Memory B cell (primary cell): ENCODE results near the gene GJA1.
"Not testable (repeated sequence)": the region's sequence is repeated elsewhere in the genome, so short reads cannot be mapped to it uniquely, and the experiment has no call there.

Experiments used
- ATAC-seq: fragments of 150-1000 bp; cut with Tn5 transposase; 2 replicates; pipeline ENCODE4 v1.10.0; 2021; ENCODE audit warnings: low read depth, mild to moderate bottlenecking, moderate library complexity
- DNase-seq, 2 donors: peaks; one replicate each; pipeline ENCODE4 v3.0.0; 2022; ENCODE audit warnings: low spot score in 2 of 2
- H3K27ac Mint-ChIP-seq: one replicate; pipeline ENCODE4 v1.8.0; 2022; ENCODE audit warnings: mild to moderate bottlenecking, moderate library complexity, mixed read lengths
- H3K27me3 Mint-ChIP-seq: one replicate; pipeline ENCODE4 v1.8.0; 2022; ENCODE audit warnings: mixed read lengths
- H3K36me3 Mint-ChIP-seq: one replicate; pipeline ENCODE4 v1.8.0; 2022; ENCODE audit warnings: mild to moderate bottlenecking, mixed read lengths
- H3K4me1 Mint-ChIP-seq: one replicate; pipeline ENCODE4 v1.8.0; 2022; ENCODE audit warnings: mixed read lengths
- H3K4me3 Mint-ChIP-seq: one replicate; pipeline ENCODE4 v1.8.0; 2022; ENCODE audit warnings: mild to moderate bottlenecking, moderate library complexity, mixed read lengths
- H3K9me3 Mint-ChIP-seq: one replicate; pipeline ENCODE4 v1.8.0; 2022; ENCODE audit warnings: mixed read lengths

The GJA1 gene

DNA sequence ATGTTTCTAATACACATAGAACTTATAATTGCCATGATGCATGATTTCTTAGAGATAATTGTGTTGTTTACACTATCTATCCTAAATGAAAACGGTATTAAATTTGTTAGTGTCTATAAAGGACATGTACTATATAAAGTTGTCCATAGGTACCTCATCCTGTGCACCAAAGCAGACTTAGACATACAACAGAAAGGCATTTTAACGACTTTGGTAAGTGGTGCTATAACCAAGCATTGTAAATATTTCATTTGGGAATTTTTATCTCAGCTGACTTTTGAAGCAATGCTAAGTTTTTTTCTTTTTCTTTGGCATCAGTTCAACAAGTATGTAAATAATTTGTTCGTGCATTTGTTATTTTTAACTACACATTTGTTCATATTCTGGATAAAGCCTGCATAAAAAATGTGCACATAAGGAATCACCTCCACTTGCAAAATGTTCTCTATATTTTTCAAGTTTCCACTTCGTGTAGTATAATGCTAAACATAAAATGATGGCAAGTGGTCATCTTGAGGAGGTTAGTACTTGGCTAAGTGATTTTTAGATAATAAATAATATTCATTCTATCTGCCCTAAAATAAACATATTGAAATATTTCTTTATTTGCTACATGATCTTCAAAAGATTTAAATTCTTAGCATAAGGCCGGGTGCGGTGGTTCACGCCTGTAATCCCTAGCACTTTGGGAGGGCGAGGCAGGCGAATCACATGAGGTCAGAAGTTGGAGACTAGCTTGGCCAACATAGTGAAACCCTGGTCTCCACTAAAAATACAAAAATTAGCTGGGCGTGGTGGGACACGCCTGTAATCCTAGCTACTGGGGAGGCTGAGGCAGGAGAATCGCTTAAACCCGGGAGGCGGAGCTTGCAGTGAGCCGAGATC, 6.3 kb upstream of the GJA1 start:
- H3K36me3 Mint-ChIP-seq, result no peaks in the 10 kb centered on the region
- no peaks in the 10 kb centered on the region for H3K4me1 Mint-ChIP-seq
- H3K27ac Mint-ChIP-seq, result no peak overlapping the region
- H3K27me3 Mint-ChIP-seq, result peaks cover 2% of the 10 kb centered on the region
- ATAC-seq, result no peak
- H3K4me3 Mint-ChIP-seq, result no peak overlapping the region
- H3K9me3 Mint-ChIP-seq, result no peaks in the 10 kb centered on the region
- no peak for DNase-seq

GRCh38 chr6:121430514-121431460, 4.7 kb upstream of the GJA1 start:
- H3K4me3 Mint-ChIP-seq, result no peak overlapping the region
- no peak for ATAC-seq
- H3K27me3 Mint-ChIP-seq, result peaks cover 9% of the 10 kb centered on the region
- H3K27ac Mint-ChIP-seq, result no peak overlapping the region
- H3K36me3 Mint-ChIP-seq, result no peaks in the 10 kb centered on the region
- H3K4me1 Mint-ChIP-seq, result peaks cover 3% of the 10 kb centered on the region
- DNase-seq, result no peak
- no peaks in the 10 kb centered on the region for H3K9me3 Mint-ChIP-seq

DNA sequence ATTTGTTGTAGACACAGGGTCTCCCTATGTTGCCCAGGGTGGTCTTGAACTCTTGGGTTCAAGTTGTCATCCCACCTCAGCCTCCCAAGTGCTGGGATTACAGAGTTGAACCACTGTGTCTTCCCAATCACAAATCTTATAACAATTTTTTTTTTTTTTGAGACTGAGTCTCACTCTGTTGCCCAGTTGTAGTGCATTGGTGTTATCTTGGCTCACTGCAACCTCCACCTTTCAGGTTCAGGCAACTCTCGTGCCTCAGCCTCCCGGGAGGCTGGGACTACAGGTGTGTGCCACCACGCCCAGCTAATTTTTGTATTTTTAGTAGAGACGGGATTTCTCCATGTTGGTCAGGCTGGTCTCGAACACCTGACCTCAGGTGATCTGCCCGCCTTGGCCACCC, 3.7 kb upstream of the GJA1 start:
- H3K4me3 Mint-ChIP-seq, DNase-seq, H3K4me1 Mint-ChIP-seq, ATAC-seq, H3K9me3 Mint-ChIP-seq, H3K36me3 Mint-ChIP-seq, H3K27ac Mint-ChIP-seq: not testable (repeated sequence)
- H3K27me3 Mint-ChIP-seq, result peaks cover 10% of the 10 kb centered on the region

- H3K27ac Mint-ChIP-seq, result no peak overlapping the region
- H3K36me3 Mint-ChIP-seq, result no peaks in the 10 kb centered on the region
These were observed 1.2 kb upstream of the GJA1 start for GRCh38 chr6:121434037-121434770.

DNA sequence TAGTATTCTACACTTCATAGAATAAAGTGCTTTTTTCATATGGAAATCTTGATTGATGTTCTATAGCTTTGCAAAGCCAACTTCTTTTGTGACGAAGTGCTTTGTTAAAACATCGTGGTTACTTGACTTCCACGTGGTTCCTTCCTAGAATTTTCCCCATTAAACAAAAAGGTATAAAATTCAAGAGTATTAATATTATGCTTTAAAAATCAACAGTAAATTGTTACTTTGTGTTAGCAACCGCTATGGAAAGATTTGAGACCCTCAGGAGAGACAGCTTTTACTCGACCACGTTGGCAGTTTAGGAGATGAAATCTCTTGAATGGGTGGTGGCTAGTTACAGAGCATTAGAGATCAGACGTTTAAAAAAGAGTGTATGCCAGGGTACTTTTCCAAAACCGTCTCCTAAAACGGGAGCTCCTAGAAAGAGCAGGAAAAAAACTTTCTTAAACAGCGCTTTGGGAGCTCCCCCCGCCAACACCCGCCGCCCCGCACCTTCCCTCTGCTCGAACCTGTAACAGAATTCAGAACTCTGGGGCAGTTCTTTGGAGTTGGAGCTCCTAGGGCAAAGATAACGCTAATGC, 920 bp downstream of the GJA1 start:
- Mint-ChIP-seq H3K27ac (no peak overlapping the region), H3K9me3 (no peaks in the 10 kb centered on the region), H3K4me3 (peak overlapping the region; percentile 76), H3K36me3 (no peaks in the 10 kb centered on the region), H3K27me3 (peaks cover 25% of the 10 kb centered on the region), H3K4me1 (peaks cover 13% of the 10 kb centered on the region)
- ATAC-seq (no peak), DNase-seq (no peak)

More at GRCh38 chr6:121434037-121434770, 1.2 kb upstream of the GJA1 start:
- peaks cover 18% of the 10 kb centered on the region for H3K27me3 Mint-ChIP-seq
- H3K9me3 Mint-ChIP-seq, result no peaks in the 10 kb centered on the region
- DNase-seq (no peak), ATAC-seq (no peak)
- H3K4me1 Mint-ChIP-seq, result peaks cover 13% of the 10 kb centered on the region
- no peak overlapping the region for H3K4me3 Mint-ChIP-seq

DNA sequence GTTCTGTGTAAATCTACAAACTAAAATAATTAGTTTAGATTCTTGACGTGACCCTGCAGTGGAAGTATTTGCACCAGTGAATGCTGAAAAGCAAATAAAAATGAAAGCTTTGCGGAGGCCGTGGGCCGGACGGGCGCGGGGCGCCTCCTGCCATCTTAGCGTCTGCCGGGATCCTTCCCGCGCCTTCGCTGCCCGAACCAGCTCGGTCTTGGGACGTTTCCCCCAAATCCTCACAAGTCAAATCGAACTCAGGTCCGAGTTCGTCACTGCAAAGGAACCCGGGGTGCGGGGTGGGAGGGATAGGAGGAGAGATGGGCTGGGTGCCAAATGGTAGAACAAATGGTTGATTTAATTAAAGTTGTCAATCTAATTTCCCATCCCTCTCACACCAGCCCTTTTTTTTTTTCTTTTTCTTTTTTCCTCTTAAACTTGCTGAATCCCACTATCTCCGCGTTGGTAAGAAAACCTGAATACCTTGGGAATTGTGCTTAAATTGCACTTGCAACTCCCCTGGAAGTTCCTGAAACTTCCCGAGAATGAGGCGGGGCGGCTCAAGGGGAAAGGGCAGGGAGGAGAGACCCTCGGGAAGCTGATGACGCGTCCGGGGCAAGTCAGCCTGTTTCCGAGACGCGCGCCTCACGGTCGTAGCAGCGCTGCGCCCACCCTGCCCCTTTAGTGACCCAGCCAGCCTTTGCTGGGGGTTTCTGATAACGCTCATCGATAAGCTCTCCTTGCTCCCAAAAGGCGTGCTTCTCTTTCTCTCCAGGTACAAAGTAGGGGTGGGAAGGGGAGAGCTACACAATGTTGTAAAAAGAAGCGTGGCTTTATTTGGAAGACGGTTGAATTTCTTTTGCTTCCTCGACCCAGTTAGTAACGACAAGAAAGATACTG, 1.8 kb downstream of the GJA1 start:
- Mint-ChIP-seq H3K27me3 (peaks cover 28% of the 10 kb centered on the region), H3K9me3 (no peaks in the 10 kb centered on the region), H3K4me3 (peak overlapping the region; percentile 76), H3K27ac (no peak overlapping the region), H3K4me1 (peaks cover 13% of the 10 kb centered on the region), H3K36me3 (no peaks in the 10 kb centered on the region)
- no peak for ATAC-seq
- no peak for DNase-seq

DNA sequence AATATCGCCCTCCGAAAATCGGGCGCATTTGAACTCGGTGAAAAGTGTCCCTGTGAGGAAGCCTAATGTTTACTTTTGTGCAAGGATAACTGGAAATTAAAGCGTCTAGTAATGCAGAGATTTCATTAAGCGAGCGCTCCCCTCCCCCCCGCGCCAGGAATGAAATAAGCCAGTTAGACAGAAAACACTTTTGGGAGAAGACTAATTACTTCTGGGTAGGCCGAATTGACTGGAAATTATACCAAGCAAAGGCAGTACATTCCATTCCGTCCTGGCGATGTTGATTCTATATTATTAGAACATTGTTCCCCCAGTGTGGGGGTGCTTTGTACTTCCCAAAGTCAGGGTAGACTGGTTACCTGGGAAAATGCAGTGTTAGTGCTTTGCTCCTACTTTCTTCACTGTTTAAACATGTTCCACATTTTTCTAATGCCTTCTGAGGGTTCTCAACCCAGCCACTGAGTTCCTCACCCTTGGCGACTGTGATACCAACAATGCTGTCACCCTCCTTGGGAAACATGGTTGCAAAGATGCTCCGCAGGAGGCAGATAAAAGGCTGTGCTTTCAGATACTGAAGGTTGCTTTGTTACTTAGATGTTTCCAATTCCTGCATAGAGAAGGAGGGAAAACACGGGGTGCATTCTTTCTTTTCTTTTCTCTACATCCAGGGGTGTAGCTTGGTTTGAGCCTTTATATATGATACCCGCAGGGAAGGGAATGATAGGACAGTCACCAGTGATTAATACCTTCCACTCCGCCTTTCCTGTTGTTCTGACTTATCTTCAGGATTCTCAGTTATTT, 2.6 kb downstream of the GJA1 start:
- no peaks in the 10 kb centered on the region for H3K36me3 Mint-ChIP-seq
- peaks cover 13% of the 10 kb centered on the region for H3K4me1 Mint-ChIP-seq
- H3K27ac Mint-ChIP-seq, result no peak overlapping the region
- H3K27me3 Mint-ChIP-seq, result peaks cover 26% of the 10 kb centered on the region
- no peaks in the 10 kb centered on the region for H3K9me3 Mint-ChIP-seq
- ATAC-seq, result no peak
- DNase-seq, result no peak
- H3K4me3 Mint-ChIP-seq, result peak overlapping the region; percentile 76

DNA sequence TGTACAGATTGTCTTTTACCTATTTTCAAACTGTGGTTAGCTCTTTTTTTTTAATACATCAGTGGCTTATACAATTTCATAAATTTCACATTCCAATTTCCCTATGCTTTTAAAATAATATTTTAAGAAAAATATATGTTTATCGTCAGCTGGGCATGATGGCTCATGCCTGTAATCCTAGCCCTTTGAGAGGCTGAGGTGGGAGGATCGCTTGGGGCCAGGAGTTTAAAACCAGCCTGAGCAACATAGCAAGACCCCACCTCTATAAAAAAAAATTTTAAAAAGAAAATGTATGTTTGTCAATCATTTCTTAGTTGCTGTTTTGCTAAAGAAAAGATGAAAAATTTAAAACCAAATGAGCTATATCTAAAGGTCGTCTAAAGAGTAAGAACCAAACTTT, 3.4 kb downstream of the GJA1 start:
- Mint-ChIP-seq H3K27me3 (peaks cover 26% of the 10 kb centered on the region), H3K9me3 (no peaks in the 10 kb centered on the region), H3K27ac (no peak overlapping the region), H3K36me3 (no peaks in the 10 kb centered on the region), H3K4me1 (peaks cover 13% of the 10 kb centered on the region), H3K4me3 (no peak overlapping the region)
- DNase-seq, result no peak
- ATAC-seq, result no peak

DNA sequence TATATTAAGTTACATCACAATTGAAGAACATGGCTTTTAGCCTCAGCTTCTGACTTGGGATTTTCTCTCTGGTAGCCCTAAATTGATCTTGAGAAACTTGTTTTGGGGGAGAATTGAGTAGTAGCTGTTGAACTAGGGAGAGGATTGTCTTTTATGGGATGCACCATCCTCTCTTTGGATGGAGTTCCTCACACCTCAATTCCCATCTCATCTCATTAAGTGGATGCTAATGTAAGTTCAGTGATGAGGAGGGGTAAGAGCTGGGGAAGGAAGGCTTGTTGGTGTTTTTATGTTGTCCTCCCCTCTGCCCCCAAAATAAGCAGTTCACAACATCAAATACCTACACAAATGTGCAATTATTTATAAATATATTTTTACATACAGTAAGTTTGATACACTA, 4.0 kb downstream of the GJA1 start:
- Mint-ChIP-seq H3K27me3 (peaks cover 25% of the 10 kb centered on the region), H3K4me1 (peaks cover 13% of the 10 kb centered on the region), H3K27ac (no peak overlapping the region), H3K9me3 (no peaks in the 10 kb centered on the region), H3K4me3 (no peak overlapping the region), H3K36me3 (no peaks in the 10 kb centered on the region)
- DNase-seq (no peak), ATAC-seq (no peak)

- no peaks in the 10 kb centered on the region for H3K36me3 Mint-ChIP-seq
- peaks cover 13% of the 10 kb centered on the region for H3K4me1 Mint-ChIP-seq
- DNase-seq, result no peak
- no peak overlapping the region for H3K4me3 Mint-ChIP-seq
- no peak overlapping the region for H3K27ac Mint-ChIP-seq
- H3K9me3 Mint-ChIP-seq, result no peaks in the 10 kb centered on the region
- peaks cover 24% of the 10 kb centered on the region for H3K27me3 Mint-ChIP-seq
- no peak for ATAC-seq
These were observed 4.5 kb downstream of the GJA1 start for GRCh38 chr6:121439926-121440325.

DNA sequence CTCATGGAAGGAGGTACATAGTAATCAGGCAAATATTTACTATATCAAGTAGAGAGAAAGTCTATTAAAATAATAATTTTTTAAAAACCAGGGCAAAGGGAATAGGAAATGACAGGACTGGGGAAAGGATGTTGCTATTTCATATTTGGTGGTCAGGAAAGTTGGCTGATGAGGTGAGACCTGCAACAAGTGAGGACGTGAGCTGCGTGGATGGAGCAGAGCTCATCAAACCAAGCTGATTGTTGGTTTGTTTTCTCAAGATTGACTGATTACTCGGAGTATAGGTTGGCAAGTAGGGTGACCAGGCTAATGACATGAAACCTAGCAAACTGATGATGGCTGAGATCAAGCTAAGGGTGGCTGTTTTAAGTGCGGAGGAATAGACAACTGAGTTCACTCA, 6.0 kb downstream of the GJA1 start:
- ATAC-seq (no peak), DNase-seq (no peak)
- Mint-ChIP-seq H3K36me3 (no peaks in the 10 kb centered on the region), H3K9me3 (no peaks in the 10 kb centered on the region), H3K4me3 (no peak overlapping the region), H3K27me3 (peaks cover 18% of the 10 kb centered on the region), H3K27ac (no peak overlapping the region), H3K4me1 (peaks cover 8% of the 10 kb centered on the region)

GRCh38 chr6:121442576-121442975, 7.1 kb downstream of the GJA1 start:
- no peak for ATAC-seq
- peaks cover 20% of the 10 kb centered on the region for H3K27me3 Mint-ChIP-seq
- H3K27ac Mint-ChIP-seq, result no peak overlapping the region
- no peak for DNase-seq
- H3K4me1 Mint-ChIP-seq, result peaks cover 4% of the 10 kb centered on the region
- no peaks in the 10 kb centered on the region for H3K36me3 Mint-ChIP-seq
- no peak overlapping the region for H3K4me3 Mint-ChIP-seq
- no peaks in the 10 kb centered on the region for H3K9me3 Mint-ChIP-seq
